ENCODE measurements around the gene DAB1. TPM values are rescaled to one million over a fixed set of nuclear protein-coding genes. Genes with fewer than 3 reads are reported as not detected.

DAB1 gene
- total and polyA plus RNA-seq, 2 of the 8 experiments (the other 6 are each of a cell fraction or from before 2014, with no cell fraction given): 4.4 to 11.8 TPM

DNA sequence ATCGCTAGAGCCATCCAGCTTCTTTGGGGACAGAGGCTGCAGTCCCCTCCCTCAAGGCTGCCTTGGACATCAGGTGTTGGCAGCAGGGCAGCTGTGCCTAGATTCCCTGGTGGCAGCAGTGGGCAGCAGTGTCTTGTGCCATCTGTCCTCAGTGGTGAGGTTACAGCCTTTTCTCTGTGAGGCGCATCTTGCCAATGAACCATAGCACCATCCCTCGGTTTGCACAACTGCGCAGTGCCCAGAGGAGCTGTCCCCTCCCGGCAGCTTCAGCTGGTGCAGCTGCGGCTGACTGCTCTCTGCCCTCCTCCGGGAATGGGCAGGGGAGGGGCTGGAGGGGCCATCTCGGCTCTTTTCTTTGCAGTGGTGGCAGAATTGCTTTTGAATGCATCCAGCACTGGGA, 399.0 kb downstream of the DAB1 start (continued):
- no peak for TF ChIP-seq JUN (IDR thresholded peaks at IDR 0.05; ENCODE audit: low read depth, low read length)

Measured in H1 (cell line).